HG03342 (cell line): ENCODE results near the gene ANP32B.

Experiments used
- ATAC-seq: cut with Tn5 transposase; IDR thresholded peaks from one replicate; pipeline ENCODE4 v1.9.1; 2021; ENCODE audit warnings: mild to moderate bottlenecking, moderate library complexity; ENCODE audit not compliant: unreplicated experiment

ANP32B gene

GRCh38 chr9:98021306-98022040, 38.3 kb downstream of the ANP32B start:
- no peak for ATAC-seq

GRCh38 chr9:98022447-98022846, 39.3 kb downstream of the ANP32B start:
- ATAC-seq, result no peak

GRCh38 chr9:98024702-98025101, 41.6 kb downstream of the ANP32B start:
- ATAC-seq, result no peak

- ATAC-seq, result no peak
Measured at GRCh38 chr9:98031169-98031568, 48.0 kb downstream of the ANP32B start.

GRCh38 chr9:98031935-98032334, 48.8 kb downstream of the ANP32B start:
- no peak for ATAC-seq

GRCh38 chr9:98034593-98035546, 51.7 kb downstream of the ANP32B start:
- peak; percentile 44 for ATAC-seq

- ATAC-seq, result no peak
Measured at GRCh38 chr9:98037357-98037756, 54.2 kb downstream of the ANP32B start.

- peak; percentile 33 for ATAC-seq
Measured at GRCh38 chr9:98038958-98039357, 55.8 kb downstream of the ANP32B start.

GRCh38 chr9:98039607-98040017, 56.5 kb downstream of the ANP32B start:
- ATAC-seq, result peak; percentile 36

GRCh38 chr9:98040212-98040611, 57.1 kb downstream of the ANP32B start:
- ATAC-seq, result no peak

- no peak for ATAC-seq
Measured at GRCh38 chr9:98043915-98044314, 60.8 kb downstream of the ANP32B start.

GRCh38 chr9:98045234-98046179, 62.4 kb downstream of the ANP32B start:
- peak; percentile 88 for ATAC-seq

- no peak for ATAC-seq
Measured at GRCh38 chr9:98046180-98046543, 63.0 kb downstream of the ANP32B start.

- ATAC-seq, result no peak
Measured at GRCh38 chr9:98047002-98047401, 63.9 kb downstream of the ANP32B start.

GRCh38 chr9:98049288-98050072, 66.3 kb downstream of the ANP32B start:
- no peak for ATAC-seq

GRCh38 chr9:98050351-98050750, 67.2 kb downstream of the ANP32B start:
- ATAC-seq, result no peak

GRCh38 chr9:98054376-98054951, 71.3 kb downstream of the ANP32B start:
- ATAC-seq, result no peak

GRCh38 chr9:98056269-98057137, 73.4 kb downstream of the ANP32B start, which contains the start of gene NANS:
Gene NANS, plus strand, starts transcription at chr9:98056732. Its CDS starts 77 bp downstream, at chr9:98056809.
- peak; percentile 91 for ATAC-seq
